HepG2 (cell line): ENCODE results near the gene GPATCH3. TPM values are rescaled to one million over a fixed set of nuclear protein-coding genes. Genes with fewer than 3 reads are reported as not detected.
"Not testable (repeated sequence)": the region's sequence is repeated elsewhere in the genome, so short reads cannot be mapped to it uniquely, and the experiment has no call there.

Experiments used
- ATAC-seq: fragments of 200-7000 bp; cut with Tn5 transposase; 3 replicates; pipeline ENCODE4 v1.9.1; 2020; ENCODE audit warnings: mild to moderate bottlenecking, moderate library complexity
- BruUV-seq: library from RNA; stranded (reverse); fragments of 400-500 nt; replicated peaks from 2 replicates; lab custom pipeline; 2021; lab: Mats Ljungman, UMichigan
- CTCF ChIA-PET: fragments of 300-600 bp; formaldehyde crosslinking; extraction: SDS; loops from one replicate; lab custom pipeline; 2021; ENCODE audit warnings: low total read pairs, inconsistent platforms, low intra/inter-chr PET ratio; lab: Yijun Ruan, JAX
- POLR2A ChIA-PET: fragments of 350-600 bp; sonication (Branson Sonifier 250); formaldehyde crosslinking; loops from one replicate; lab custom pipeline; 2020; ENCODE audit warnings: antibody characterized with exemption, inconsistent platforms; lab: Yijun Ruan, JAX
- DNase-seq: peaks from one replicate; pipeline ENCODE4 v3.0.0-alpha.2; 2015; ENCODE audit warnings: low spot score
- FAIRE-seq: peaks from 3 replicates; lab custom pipeline; 2011; peaks lifted over from hg19 to GRCh38; lab: Jason Lieb, UNC
- H2AFZ ChIP-seq: one replicate; pipeline ENCODE4 v1.6.1; 2011; ENCODE audit warnings: low read length, inconsistent platforms
- H3K27ac ChIP-seq: fragments of 300-600 bp; 3 replicates; pipeline ENCODE4 v1.8.0; 2011; ENCODE audit warnings: mixed run types, mild to moderate bottlenecking, mixed read lengths, low read length, inconsistent platforms; ENCODE audit not compliant: insufficient read depth; ENCODE audit errors: extremely low read length
- H3K27me3 ChIP-seq, 2 experiments: fragments of 200-600 bp in 1 of 2; 2 replicates in 1 of 2; 3 replicates in 1 of 2; pipeline versions ENCODE4 v1.6.0 to v1.8.0; 2011; ENCODE audit warnings: low read length in 2 of 2, mild to moderate bottlenecking in 2 of 2, moderate library complexity in 2 of 2, inconsistent platforms in 1 of 2; ENCODE audit not compliant: insufficient read depth in 2 of 2, control insufficient read depth in 1 of 2
- H3K36me3 ChIP-seq, 2 experiments: fragments of 200-600 bp in 1 of 2; replicated peaks in 1 of 2; 2 replicates in 1 of 2; 3 replicates in 1 of 2; pipeline versions ENCODE4 v1.5.1 to v1.8.0; 2011; ENCODE audit warnings: low read length in 2 of 2, inconsistent platforms in 1 of 2; ENCODE audit not compliant: insufficient read depth in 2 of 2, control insufficient read depth in 1 of 2
- H3K4me1 ChIP-seq: 2 replicates; pipeline ENCODE4 v1.5.1; 2012; ENCODE audit warnings: low read length, inconsistent platforms; ENCODE audit not compliant: insufficient read depth
- H3K4me2 ChIP-seq: 2 replicates; pipeline ENCODE4 v1.6.0; 2011; ENCODE audit warnings: low read depth, low read length, inconsistent platforms
- H3K4me3 ChIP-seq, 3 experiments: fragments of 200-600 bp in 1 of 3; sonication (generic), shearing (Covaris generic) in 1 of 3; replicated peaks in 1 of 3; 2 replicates each; pipeline ENCODE4 v1.5.1; 2011 to 2016; ENCODE audit warnings: low read length in 3 of 3, inconsistent platforms in 2 of 3, low read depth in 2 of 3, mild to moderate bottlenecking in 2 of 3, control low read depth in 1 of 3, mixed read lengths in 1 of 3; ENCODE audit not compliant: insufficient read depth in 1 of 3
- H3K79me2 ChIP-seq: one replicate; pipeline ENCODE4 v1.6.1; 2011; ENCODE audit warnings: low read length, inconsistent platforms; ENCODE audit not compliant: insufficient read depth
- H3K9ac ChIP-seq: 2 replicates; pipeline ENCODE4 v1.6.0; 2011; ENCODE audit warnings: mild to moderate bottlenecking, low read depth, low read length, inconsistent platforms; ENCODE audit not compliant: insufficient read depth
- H3K9me3 ChIP-seq: 2 replicates; pipeline ENCODE4 v1.5.1; 2012; ENCODE audit warnings: mild to moderate bottlenecking, low read length
- H4K20me1 ChIP-seq: 2 replicates; pipeline ENCODE4 v1.6.0; 2011; ENCODE audit warnings: inconsistent platforms, mild to moderate bottlenecking, low read length, moderate library complexity; ENCODE audit not compliant: insufficient read depth
- ARNTL ChIP-seq: sonication (generic); formaldehyde crosslinking; IDR thresholded peaks from 2 replicates; pipeline ENCODE4 v1.4.0; 2020; ENCODE audit warnings: mild to moderate bottlenecking, missing genetic modification reagents
- HDAC2 ChIP-seq: sonication (generic); formaldehyde crosslinking; IDR thresholded peaks from 2 replicates; pipeline ENCODE4 v1.4.0; 2020; ENCODE audit warnings: missing genetic modification reagents
- HIC2 ChIP-seq: sonication (generic); formaldehyde crosslinking; IDR thresholded peaks from 2 replicates; pipeline ENCODE4 v1.9.0; 2022; ENCODE audit warnings: low read depth, missing genetic modification reagents
- HMG20B ChIP-seq: conservative IDR thresholded peaks from 2 replicates; pipeline ENCODE4 v1.6.1; 2016; ENCODE audit warnings: missing genetic modification reagents, missing compliant biosample characterization
- JUND ChIP-seq: sonication (generic); formaldehyde crosslinking; IDR thresholded peaks from 2 replicates; pipeline ENCODE4 v1.8.0; 2022; ENCODE audit warnings: mild to moderate bottlenecking, missing genetic modification reagents
- MEIS1 ChIP-seq: sonication (generic); formaldehyde crosslinking; IDR thresholded peaks from 2 replicates; pipeline ENCODE4 v1.9.0; 2021; ENCODE audit warnings: mild to moderate bottlenecking, missing genetic modification reagents, moderate library complexity, borderline replicate concordance
- NR2C2 ChIP-seq: sonication (generic); formaldehyde crosslinking; IDR thresholded peaks from 2 replicates; pipeline ENCODE4 v1.4.0; 2020; ENCODE audit warnings: missing genetic modification reagents, mild to moderate bottlenecking, moderate library complexity, borderline replicate concordance
- PHF21A ChIP-seq: sonication (generic); formaldehyde crosslinking; IDR thresholded peaks from 2 replicates; pipeline ENCODE4 v1.5.0; 2020; ENCODE audit warnings: mild to moderate bottlenecking, missing genetic modification reagents
- RXRA ChIP-seq: sonication (generic); formaldehyde crosslinking; IDR thresholded peaks from 2 replicates; pipeline ENCODE4 v1.5.1; 2020; ENCODE audit warnings: missing genetic modification reagents
- SKI ChIP-seq: fragments of 450-650 bp; IDR thresholded peaks from one replicate; pipeline ENCODE4 v1.6.1; 2018; ENCODE audit warnings: mild to moderate bottlenecking; ENCODE audit not compliant: partially characterized antibody
- SOX6 ChIP-seq, 2 experiments: fragments of 450-650 bp in 1 of 2; sonication (generic) in 1 of 2; formaldehyde crosslinking in 1 of 2; IDR thresholded peaks; 2 replicates each; pipeline versions ENCODE4 v1.4.0 to v1.6.1; 2017 to 2020; ENCODE audit warnings: antibody characterized with exemption in 1 of 2, mild to moderate bottlenecking in 1 of 2, missing genetic modification reagents in 1 of 2
- SRY ChIP-seq: sonication (generic); formaldehyde crosslinking; IDR thresholded peaks from 2 replicates; pipeline ENCODE4 v1.8.0; 2022; ENCODE audit warnings: mild to moderate bottlenecking, missing genetic modification reagents
- ZHX1 ChIP-seq: sonication (generic); formaldehyde crosslinking; IDR thresholded peaks from 2 replicates; pipeline ENCODE4 v1.8.1; 2022; ENCODE audit warnings: low read depth, mild to moderate bottlenecking, missing genetic modification reagents
- ZMYM2 ChIP-seq: sonication (generic); formaldehyde crosslinking; IDR thresholded peaks from 2 replicates; pipeline ENCODE4 v1.8.0; 2022; ENCODE audit warnings: mild to moderate bottlenecking, missing genetic modification reagents
- ZNF18 ChIP-seq: sonication (generic); formaldehyde crosslinking; IDR thresholded peaks from 2 replicates; pipeline ENCODE4 v1.8.0; 2022; ENCODE audit warnings: mild to moderate bottlenecking, missing genetic modification reagents; ENCODE audit not compliant: insufficient replicate concordance
- ZNF460 ChIP-seq: sonication (generic); formaldehyde crosslinking; IDR thresholded peaks from 2 replicates; pipeline ENCODE4 v1.5.1; 2020; ENCODE audit warnings: missing genetic modification reagents, mild to moderate bottlenecking, borderline replicate concordance
- ZNF720 ChIP-seq: sonication (generic); formaldehyde crosslinking; IDR thresholded peaks from 2 replicates; pipeline ENCODE4 v1.4.0; 2020; ENCODE audit warnings: missing genetic modification reagents
- ZNF788 ChIP-seq: sonication (generic); formaldehyde crosslinking; IDR thresholded peaks from 2 replicates; pipeline ENCODE4 v1.5.0; 2020; ENCODE audit warnings: mild to moderate bottlenecking, missing genetic modification reagents, borderline replicate concordance
- WGBS: methylation state at CpG from one replicate; pipeline ENCODE4 v1.1.6; 2017; ENCODE audit warnings: low lambda C conversion rate; 5-methylcytosine and 5-hydroxymethylcytosine counted together
- in situ Hi-C: cut with HindIII; loops from 2 replicates; pipeline ENCODE4 v1.10.0; 2017; ENCODE audit warnings: low pct_unique_long_range_greater_than_20kb; ENCODE audit not compliant: extremely low pct_ligation_motif_present
- intact Hi-C: fragments of 100-400 bp; cut with micrococcal nuclease; formaldehyde crosslinking; loops from one replicate; pipeline ENCODE4 v1.10.0; 2022; ENCODE audit not compliant: unreplicated experiment
- polyA plus RNA-seq, 8 experiments: library from polyadenylated mRNA; depleted of rRNA in 3 of 8; stranded (reverse) in 7 of 8; unstranded in 1 of 8; fragments of >200 nt; fragmentation: Illumina TruSeq in 4 of 8; extraction: Trizol in 4 of 8; gene quantifications; 2 replicates each; pipeline versions ENCODE4 v1.2.1 to v1.2.3, GENCODE V29; 2011 to 2016; ENCODE audit warnings: low read depth in 4 of 8, missing spikeins in 1 of 8, mixed read lengths in 1 of 8; ENCODE audit not compliant: insufficient read depth in 1 of 8
- total RNA-seq, 5 experiments: library from RNA; depleted of rRNA; stranded (reverse); fragments of >200 nt; fragmentation: Illumina TruSeq; extraction: Trizol; gene quantifications; 2 replicates each; pipeline ENCODE4 v1.2.3, GENCODE V29; 2016; ENCODE audit warnings: low read depth in 1 of 5

GPATCH3 gene
- total and polyA plus RNA-seq, 2 of the 13 experiments (the other 11 are each of a cell fraction or from before 2014, with no cell fraction given) = 8.3 to 11.0 TPM

- FAIRE-seq (peak; percentile 46), ATAC-seq (peak; percentile 66), DNase-seq (peak; percentile 48)
- H4K20me1 ChIP-seq; H3K79me2 ChIP-seq; intact Hi-C loops; CTCF ChIA-PET; H3K9me3 ChIP-seq; H3K27me3 ChIP-seq; H3K9ac ChIP-seq; in situ Hi-C loops; H3K4me2 ChIP-seq; H2AFZ ChIP-seq; H3K4me3 ChIP-seq; BruUV-seq; TF ChIP-seq SOX6 (IDR thresholded peaks at IDR 0.05): not testable (repeated sequence)
- H3K36me3 ChIP-seq = peaks cover 20 to 62% of the 10 kb centered on the region in 2 experiments
- peaks cover 45% of the 10 kb centered on the region for H3K4me1 ChIP-seq
- peak overlapping the region; percentile 26 for H3K27ac ChIP-seq
- POLR2A ChIA-PET = interaction anchor here (0.7 to 3.5 kb wide), 10 partner anchors 8 to 110 kb away, joined by 3 to 23 read pairs (median 8); partner anchors contain the start of genes GPATCH3, GPN2 and NR0B2
- 55% methylated on average over 5 of the region's 6 CpGs for WGBS
- 0 out of 2 replicates have a peak, but pooled peaks have one; percentile 48 for TF ChIP-seq SRY (CRISPR knock-in tag)
- TF ChIP-seq ZNF788 (CRISPR knock-in tag) = peak; percentile 58; the same call in 1 of the 2 replicates
- TF ChIP-seq ZNF460 (CRISPR knock-in tag) = peak; percentile 71; the same call in 1 of the 2 replicates
- 0 out of 2 replicates have a peak, but pooled peaks have one; percentile 34 for TF ChIP-seq HMG20B (CRISPR knock-in tag)
- peak; percentile 84 for TF ChIP-seq RXRA (CRISPR knock-in tag)
- peak; percentile 80; the same call in 1 of the 2 replicates for TF ChIP-seq ZHX1
- TF ChIP-seq HIC2 = peak; percentile 31; the same call in 1 of the 2 replicates
- TF ChIP-seq NR2C2 (CRISPR knock-in tag) = peak; percentile 92
- TF ChIP-seq JUND (CRISPR knock-in tag) = peak; percentile 73; the same call in 1 of the 2 replicates
- peak; percentile 84 for TF ChIP-seq SOX6 (CRISPR knock-in tag; IDR thresholded peaks at IDR 0.05)
- TF ChIP-seq PHF21A (CRISPR knock-in tag) = peak; percentile 59; the same call in 1 of the 2 replicates
- 0 out of 2 replicates have a peak, but pooled peaks have one; percentile 68 for TF ChIP-seq MEIS1 (CRISPR knock-in tag)
- peak; percentile 84 for TF ChIP-seq SKI
- TF ChIP-seq ZNF720 = 0 out of 2 replicates have a peak, but pooled peaks have one; percentile 31
- TF ChIP-seq ZMYM2 = peak; percentile 98
- TF ChIP-seq ZNF18 (CRISPR knock-in tag) = peak; percentile 34
- peak; percentile 41; the same call in 1 of the 2 replicates for TF ChIP-seq ARNTL (CRISPR knock-in tag)
- peak; percentile 87 for TF ChIP-seq HDAC2 (CRISPR knock-in tag)
Measured at GRCh38 chr1:26881611-26882010, 18.7 kb downstream of the GPATCH3 start.
